SK-N-SH treated with all-trans-retinoic acid at 6 μM for 48 hours (cell line): ENCODE measurements around the gene IQCH.

Experiments used
- ARNTL ChIP-seq: fragments of 450-650 bp; formaldehyde crosslinking; IDR thresholded peaks from 2 replicates; pipeline ENCODE4 v1.5.0; 2020; ENCODE audit warnings: low read depth, mild to moderate bottlenecking, moderate library complexity, borderline replicate concordance
- ESRRG ChIP-seq: fragments of 250-450 bp; sonication (Bioruptor Pico); IDR thresholded peaks from 2 replicates; pipeline ENCODE4 v1.6.1; 2021; ENCODE audit warnings: mild to moderate bottlenecking
- TCF4 ChIP-seq: fragments of 250-450 bp; sonication (Bioruptor Pico); IDR thresholded peaks from 2 replicates; pipeline ENCODE4 v1.8.0; 2021; ENCODE audit warnings: mild to moderate bottlenecking, moderate library complexity, borderline replicate concordance
- ZFP30 ChIP-seq: fragments of 450-650 bp; formaldehyde crosslinking; IDR thresholded peaks from 2 replicates; pipeline ENCODE4 v1.5.0; 2022; ENCODE audit warnings: mild to moderate bottlenecking, moderate library complexity
- ZNF70 ChIP-seq: fragments of 450-650 bp; formaldehyde crosslinking; IDR thresholded peaks from 2 replicates; pipeline ENCODE4 v1.5.0; 2020; ENCODE audit warnings: mild to moderate bottlenecking, moderate library complexity

DNA sequence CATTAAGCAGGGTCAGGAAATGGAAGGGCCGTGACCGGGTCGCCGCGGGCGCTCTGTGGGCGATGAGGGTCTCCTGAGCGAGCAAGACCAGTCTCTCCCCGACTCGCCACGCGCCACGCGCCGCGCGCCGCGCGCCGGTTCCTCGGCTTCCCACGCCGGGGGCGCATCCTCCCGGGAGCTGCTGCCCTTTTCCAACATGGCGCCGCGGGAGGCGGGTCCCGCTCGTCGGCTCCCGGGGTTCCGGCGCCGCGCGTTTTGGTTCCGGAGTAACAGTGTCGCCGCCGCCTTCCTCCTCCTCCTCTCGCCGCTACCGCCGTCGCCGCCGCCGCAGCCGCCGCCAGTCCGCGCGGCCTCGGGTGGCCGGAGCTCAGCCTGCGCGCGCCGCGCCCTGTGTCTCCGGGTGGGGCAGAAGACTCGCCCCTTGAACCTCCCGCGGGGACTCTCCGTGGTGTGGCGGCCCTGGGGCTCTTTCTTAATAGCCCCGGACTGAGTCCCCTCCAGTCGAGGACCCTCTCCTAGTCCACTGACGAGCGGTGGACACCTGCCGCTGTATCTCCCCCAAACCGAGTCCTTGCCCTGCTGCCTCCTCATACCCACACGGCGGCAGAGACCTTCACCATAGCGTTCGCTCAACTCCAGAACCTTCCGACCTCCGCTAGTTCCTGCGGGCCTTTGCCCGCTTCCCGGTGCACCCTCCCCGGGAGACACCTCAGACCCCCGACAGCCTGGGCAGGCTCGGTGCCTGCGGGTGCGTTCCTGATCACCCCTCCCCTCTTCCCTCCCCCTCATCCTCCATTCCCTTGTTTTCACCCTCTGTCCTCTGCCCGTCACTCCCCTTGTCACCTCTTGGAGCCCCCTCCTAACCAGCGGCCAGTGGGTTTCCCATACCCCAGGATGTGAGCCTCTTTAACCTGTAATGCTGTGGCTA is 288.1 kb downstream of the IQCH start, which contains the start of gene MAP2K5:
- no peak for TF ChIP-seq ARNTL (CRISPR knock-in tag)
- no peak for TF ChIP-seq ZFP30 (CRISPR knock-in tag)
- TF ChIP-seq ZNF70 (CRISPR knock-in tag) = no peak
- no peak for TF ChIP-seq ESRRG (CRISPR knock-in tag)
- TF ChIP-seq TCF4 (CRISPR knock-in tag) = no peak
